Fibroblast of mammary gland (primary cell): Measurements from ENCODE around the gene AP2M1.

Source experiments
- DNase-seq: peaks from one replicate; pipeline ENCODE4 v3.0.0-alpha.2; 2010; ENCODE audit warnings: low read depth
- H3K4me3 ChIP-seq: 2 replicates; pipeline ENCODE4 v1.5.1; 2011; ENCODE audit warnings: low read depth, mild to moderate bottlenecking, low read length, moderate library complexity; ENCODE audit not compliant: control insufficient read depth
- CTCF ChIP-seq: conservative IDR thresholded peaks from 2 replicates; pipeline ENCODE4 v1.5.1; 2011; ENCODE audit warnings: low read depth, low read length, inconsistent platforms; ENCODE audit not compliant: control insufficient read depth, insufficient read depth

AP2M1 gene

DNA sequence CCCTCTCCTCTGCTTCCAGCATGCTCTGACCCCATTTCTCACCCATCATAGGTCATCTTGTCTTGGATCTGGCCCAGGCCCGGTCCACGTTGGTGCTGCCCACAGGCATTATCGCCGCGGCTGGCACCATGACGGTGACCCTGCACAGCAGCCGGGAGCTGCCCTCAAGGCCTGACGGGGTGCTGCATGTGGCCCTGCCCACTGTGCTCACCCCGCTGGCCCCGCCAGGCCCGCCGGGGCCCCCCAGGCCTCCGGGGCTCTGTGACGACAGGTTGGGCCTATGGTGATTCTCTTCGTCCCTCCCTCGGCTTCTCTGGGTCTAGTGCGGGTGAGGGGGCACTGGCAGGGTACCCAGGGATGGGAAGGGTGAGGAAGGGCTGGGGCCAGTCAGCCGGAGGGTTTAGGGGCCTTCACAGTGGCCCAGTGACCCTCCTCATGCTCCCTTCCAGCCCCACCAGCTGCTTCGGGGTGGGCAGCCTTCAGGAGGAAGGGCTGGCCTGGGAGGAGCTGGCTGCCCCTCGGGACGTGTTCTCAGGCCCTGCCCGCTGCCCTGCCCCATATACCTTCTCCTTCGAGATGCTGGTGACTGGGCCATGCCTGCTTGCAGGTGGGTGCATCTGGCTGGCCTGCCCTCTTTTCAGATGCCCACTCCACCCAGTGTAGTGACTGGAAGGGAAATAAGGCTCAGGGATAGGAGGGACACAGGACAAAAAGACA lies 58.6 kb downstream of the AP2M1 start:
- no peak for DNase-seq
- no peak overlapping the region for H3K4me3 ChIP-seq
- TF ChIP-seq CTCF, result no peak
